ENCODE results near the gene ACBD6.
A peak's percentile ranks its signal among the peaks of the same experiment; 100 is the strongest.

ACBD6 gene

DNA sequence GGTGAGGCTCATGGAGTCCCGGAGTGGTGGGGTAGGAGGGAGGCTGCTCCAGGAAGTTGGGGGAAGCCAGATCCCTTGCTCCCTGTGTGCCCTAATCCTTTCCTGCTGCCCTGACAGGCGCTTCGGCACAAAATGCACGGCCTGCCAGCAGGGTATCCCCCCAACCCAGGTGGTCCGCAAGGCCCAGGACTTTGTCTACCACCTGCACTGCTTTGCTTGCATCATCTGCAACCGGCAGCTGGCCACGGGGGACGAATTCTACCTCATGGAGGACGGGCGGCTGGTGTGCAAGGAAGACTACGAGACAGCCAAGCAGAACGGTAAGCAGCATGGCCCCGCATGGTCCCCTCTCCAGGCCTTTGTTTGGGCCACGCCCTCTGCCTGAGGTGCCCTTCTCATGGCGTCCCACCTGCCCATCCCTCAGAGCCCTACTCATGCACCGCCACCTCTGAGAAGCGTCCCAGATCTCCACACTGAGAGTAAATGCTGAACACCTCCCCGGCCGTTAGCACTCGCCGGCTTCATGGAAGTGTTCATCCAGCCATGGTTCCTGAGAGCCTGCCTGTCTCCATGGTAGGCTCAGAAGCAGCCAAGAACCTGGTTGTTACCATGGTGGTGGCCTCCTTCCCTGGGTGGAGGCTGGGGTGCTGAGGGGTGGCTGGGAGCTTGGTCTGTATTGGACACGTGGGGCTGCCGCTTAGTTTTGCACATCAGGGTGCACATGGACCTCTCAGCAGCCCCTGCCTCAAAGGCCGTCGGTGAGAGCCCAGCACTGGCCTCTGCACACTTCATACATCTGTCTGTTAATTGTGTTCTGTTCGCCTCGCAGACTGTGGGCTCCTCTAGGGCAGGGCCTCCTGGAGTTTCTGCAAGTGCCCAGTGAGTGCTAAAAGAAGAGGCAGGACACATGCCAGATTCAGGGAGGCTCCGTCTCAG, 235.8 kb downstream of the ACBD6 start:
- no peak for DNase-seq

- DNase-seq: no peak
Measured at GRCh38 chr1:180265871-180266270, 236.5 kb downstream of the ACBD6 start.

DNA sequence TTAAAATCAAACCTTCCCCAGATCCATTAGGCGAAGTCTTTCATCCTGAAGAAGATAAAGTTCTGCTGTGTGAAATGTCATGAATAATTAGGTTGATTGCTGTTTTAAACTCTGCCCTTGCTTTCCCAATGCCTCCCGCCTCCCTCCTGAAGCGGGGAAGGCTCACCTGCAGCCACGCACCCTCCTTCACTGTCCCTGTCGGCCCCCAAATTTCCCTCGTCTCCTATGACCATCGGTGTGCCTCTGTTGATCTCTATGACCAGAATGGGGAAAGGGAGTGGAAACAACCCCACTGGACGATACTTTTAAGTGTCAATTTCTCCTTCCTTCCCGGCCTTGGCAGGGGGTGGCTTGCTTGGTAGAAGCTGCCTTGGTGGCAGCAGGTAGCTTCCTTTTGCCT, 237.2 kb downstream of the ACBD6 start:
- DNase-seq: no peak

DNA sequence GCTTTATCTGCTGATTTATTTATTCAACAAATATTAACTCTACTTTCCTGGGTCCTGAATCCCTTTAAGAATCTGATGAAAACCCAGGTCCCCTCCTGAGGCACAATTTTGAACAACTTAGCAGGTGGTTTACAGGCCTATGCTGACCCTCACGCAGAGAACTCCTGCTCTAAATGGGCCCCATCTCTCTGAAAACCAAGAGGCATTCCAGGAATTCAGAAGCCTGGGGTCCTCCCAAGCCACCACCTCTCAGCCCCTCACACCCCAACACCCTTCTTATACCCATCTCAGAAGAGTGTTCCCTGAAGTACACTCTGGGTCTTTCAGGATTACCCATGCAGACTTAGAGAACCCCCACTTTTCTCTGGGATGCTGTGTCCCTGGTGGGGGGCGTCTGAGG, 237.8 kb downstream of the ACBD6 start:
- no peak for DNase-seq

DNA sequence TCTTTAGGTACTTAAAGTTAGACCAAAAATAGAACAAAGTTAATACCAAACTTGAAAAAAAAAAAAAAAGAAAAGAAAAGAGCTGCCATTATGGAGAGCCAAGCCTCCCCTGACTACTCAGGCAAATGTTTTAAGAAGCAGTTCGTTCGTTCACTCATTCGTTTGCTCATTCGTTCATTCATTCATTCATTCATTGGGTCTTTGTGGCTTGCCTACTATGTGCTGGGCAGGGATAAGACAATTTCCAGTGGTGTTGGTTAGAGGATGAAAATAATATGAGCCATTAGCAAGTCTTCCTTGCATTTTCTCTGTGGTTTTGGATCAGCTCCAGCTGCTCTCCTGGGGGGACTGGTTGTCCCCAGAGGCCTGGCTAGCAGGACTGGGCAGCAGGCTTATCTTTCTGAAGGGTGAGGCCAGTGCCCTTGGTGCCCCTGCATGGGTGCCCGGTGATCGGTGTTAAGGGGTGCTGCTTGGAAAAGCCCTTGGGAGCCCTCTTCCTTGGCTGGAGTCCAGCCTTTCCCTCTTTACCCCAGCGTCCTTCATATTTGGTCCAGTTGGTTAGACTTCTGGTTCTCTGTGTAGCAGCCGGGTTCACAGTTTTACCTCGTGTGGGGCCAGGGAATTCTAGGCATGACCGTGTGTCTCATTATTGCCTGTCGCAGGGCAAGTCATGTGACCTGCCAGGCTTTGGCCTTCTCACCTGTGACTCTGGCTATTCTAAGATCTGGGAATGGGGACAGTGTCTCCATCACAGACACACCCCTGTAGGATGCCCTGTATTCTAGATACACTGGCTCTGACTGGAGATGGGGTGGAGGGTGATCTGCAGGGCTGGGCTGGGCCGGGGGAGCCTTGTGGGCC, 239.5 kb downstream of the ACBD6 start:
- peak; percentile 22 for DNase-seq

DNA sequence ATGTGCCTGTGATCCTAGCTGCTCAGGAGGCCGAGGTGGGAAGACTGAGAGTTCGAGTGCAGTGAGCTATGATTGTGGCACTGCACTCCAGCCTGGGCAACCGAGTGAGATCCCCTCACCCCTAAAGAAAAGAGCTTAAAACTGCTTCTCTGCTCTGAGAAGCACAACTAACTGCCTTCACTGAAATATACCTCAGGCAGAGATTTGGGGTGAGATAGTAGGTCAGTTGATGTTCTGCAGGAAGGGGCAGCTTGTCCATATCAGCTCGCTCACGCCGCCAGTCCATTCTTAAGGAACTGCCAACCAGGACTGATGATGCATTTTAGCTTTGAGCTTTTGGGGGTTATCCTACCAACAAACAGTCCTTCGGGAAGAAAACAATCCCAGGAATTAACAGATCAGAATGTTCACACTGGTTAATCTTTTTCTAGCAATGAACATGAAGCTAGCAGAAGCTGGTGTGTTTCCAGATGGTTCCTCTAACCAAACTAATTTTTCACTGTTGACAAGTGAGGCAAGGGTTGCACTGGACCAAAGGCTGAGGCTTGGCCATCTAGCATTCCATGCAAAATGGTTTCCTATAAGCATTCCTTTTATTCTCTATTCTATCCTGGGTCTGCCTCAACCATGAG, 240.7 kb downstream of the ACBD6 start:
- DNase-seq: no peak

DNA sequence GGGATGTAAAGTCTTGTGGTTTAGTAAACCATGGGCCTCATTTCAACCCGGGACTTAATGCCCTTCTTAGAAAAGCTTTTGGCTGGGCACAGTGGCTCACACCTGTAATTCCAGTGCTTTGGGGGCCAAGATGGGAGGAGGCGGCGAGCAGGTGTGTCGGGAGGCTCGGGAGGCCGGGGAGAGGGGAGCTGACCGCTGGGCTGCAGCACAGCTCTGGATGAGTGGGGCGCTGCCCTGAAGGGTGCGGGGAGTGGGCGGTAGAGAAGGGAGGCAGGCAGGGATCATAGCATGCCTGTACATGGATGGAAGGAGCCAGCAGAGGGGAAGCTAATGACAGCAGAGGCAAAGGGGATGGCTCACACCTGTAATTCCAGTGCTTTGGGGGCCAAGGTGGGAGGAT, 241.3 kb downstream of the ACBD6 start:
- DNase-seq: no peak

GRCh38 chr1:180260541-180260940, 241.8 kb downstream of the ACBD6 start:
- DNase-seq: no peak

GRCh38 chr1:180259431-180260338, 242.7 kb downstream of the ACBD6 start:
- no peak for DNase-seq

GRCh38 chr1:180258935-180259334, 243.4 kb downstream of the ACBD6 start:
- no peak for DNase-seq

- DNase-seq: no peak
Measured at GRCh38 chr1:180258290-180258689, 244.1 kb downstream of the ACBD6 start.

- no peak for DNase-seq
Measured at GRCh38 chr1:180257486-180257885, 244.9 kb downstream of the ACBD6 start.

DNA sequence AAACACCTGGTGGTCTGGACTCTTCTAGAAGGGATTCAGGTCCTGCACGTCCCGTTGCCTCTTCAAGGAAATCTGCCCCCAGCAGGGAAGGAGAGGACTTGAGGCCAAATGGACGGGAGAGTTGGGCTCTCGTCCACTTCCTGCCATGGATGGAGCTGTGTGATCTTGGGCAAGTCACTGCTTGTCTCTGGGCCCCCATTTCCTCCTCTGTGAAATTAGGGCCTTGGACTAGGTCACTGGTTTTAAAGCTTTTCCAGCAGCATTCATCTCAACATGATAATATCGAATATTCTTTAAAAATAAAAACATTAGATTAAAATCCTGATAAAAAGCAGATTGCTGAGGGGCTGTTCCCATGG, 245.4 kb downstream of the ACBD6 start:
- no peak for DNase-seq

- no peak for DNase-seq
Measured at GRCh38 chr1:180256341-180257027, 245.9 kb downstream of the ACBD6 start.

- peak; percentile 22 for DNase-seq
Measured at GRCh38 chr1:180255536-180256340, 246.6 kb downstream of the ACBD6 start.

GRCh38 chr1:180254854-180255253, 247.5 kb downstream of the ACBD6 start:
- DNase-seq: no peak

DNA sequence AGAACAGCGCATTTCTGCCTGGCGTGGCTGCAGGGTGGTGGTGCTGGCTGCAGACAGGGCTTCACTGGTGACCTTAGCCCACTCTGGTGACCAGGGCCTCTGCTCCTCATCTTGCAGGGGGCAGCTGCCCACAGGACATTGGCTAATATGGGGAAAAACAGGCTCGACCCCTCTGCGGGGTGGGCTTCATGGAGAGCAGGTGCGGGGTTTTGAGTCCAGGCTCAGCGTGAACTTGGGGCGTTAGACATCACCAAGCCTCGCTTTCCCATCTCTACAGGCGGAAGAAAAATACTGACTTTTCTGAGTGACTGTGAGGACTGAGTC, 247.9 kb downstream of the ACBD6 start:
- no peak for DNase-seq

- no peak for DNase-seq
Measured at GRCh38 chr1:180253585-180254495, 248.5 kb downstream of the ACBD6 start.

DNA sequence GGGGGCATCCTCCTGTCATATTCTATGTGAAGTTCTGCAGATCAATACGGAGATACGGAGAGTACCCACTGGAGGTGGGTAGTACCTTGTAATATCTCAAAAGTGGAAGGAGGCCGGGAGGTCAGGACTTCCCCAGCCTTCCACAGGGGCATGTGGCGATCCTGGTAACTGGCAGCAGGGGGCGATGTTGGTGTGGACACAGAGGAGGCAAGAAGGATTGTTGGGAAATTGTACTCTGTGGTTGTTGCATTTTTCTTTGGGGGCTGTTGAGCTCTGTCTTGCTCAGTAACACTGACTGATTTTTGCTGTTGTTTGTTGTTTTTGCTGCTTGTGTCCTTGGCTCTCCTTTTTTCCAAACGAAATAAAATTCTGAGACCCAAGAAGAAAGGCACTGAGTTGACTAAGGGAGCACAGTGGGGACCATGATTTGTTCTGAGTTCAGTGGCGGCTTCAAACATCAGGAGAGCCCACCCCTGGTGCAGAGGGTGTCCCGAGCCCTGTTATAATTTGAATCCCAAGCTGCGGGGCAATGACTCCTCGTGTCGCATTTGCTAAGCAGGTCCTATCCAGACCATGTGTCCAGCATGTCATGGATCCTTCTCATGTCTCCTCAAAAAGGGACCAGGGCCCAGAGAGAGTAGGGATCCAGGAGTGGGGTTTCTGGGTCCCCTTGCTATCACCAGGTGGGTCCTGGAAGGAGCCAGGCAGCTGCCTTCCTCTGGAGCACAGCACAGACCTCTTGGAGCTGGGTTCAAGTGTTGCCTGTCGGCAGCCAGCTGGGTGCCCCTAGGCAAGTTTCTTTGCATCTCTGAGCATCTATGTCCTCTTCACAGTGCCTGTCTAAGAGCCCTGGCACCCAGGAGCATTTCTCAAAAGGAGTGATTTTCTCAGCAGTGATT, 249.5 kb downstream of the ACBD6 start:
- DNase-seq: peak; percentile 45

Measured in fibroblast of skin of right quadriceps (primary cell).